ENCODE measurements around the gene MCEE.

The MCEE gene

DNA sequence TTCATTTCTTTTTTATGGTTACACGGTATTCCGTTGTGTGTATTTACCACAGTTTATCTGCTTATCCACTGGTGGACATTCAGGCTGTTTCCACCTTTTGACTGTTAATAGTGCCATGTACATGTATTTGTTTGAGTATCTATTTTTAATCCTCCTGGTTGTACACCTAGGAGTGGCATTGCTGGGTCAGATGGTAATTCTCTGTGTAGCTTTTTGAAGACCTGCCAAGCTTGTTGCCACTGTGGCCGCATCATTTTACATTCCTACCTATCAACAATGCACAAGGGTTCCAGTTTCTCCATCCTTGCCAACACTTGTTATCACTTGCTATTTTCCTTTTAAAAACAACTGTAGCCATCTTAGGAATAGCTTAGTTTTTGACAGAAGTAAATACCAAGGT is 13.8 kb upstream of the MCEE start:
- no peak overlapping the region for H3K4me3 ChIP-seq (ENCODE audit: low read length)
- TF ChIP-seq ZNF274 (IDR thresholded peaks at IDR 0.05; ENCODE audit: low read depth, low read length), result no peak

DNA sequence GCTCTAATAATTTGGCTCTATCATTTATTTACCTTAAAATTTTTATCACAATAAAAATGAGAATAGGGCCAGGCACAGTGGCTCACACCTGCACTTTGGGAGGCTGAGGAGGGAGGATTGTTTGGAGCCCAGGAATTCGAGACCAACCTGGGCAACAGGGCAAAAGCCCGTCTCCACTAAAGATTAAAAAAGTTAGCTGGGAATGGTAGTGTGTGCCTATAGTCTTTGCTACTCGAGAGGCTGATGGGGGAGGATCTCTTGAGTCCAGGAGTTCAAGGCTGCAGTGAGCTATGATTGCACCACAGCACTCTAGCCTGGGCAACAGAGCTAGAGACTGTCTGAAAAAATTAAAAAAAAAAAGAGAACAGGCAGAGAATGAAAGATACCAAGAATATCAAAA is 6.1 kb upstream of the MCEE start:
- H3K4me3 ChIP-seq (ENCODE audit: low read length), result no peak overlapping the region
- TF ChIP-seq ZNF274 (IDR thresholded peaks at IDR 0.05; ENCODE audit: low read depth, low read length), result no peak

DNA sequence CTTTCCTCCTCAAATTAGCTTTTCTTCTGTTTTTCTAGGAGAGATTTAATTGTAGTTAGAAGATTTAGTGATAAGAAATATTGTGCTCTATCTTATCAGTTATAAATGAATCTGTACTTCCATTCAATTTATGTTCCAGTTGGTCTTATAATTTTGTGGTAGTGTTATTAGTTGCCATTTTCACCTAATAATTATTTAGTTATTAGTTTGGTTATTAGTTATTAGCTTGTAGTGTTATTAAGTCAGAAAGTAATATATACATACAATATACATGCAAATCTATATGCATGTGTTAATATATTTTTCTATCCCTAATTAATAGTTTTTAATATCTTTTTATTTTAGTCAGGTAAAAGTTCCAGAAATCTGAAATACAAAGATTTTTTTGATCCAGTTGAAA is 3.6 kb upstream of the MCEE start:
- H3K4me3 ChIP-seq (ENCODE audit: low read length), result no peak overlapping the region
- TF ChIP-seq ZNF274 (IDR thresholded peaks at IDR 0.05; ENCODE audit: low read depth, low read length), result no peak

DNA sequence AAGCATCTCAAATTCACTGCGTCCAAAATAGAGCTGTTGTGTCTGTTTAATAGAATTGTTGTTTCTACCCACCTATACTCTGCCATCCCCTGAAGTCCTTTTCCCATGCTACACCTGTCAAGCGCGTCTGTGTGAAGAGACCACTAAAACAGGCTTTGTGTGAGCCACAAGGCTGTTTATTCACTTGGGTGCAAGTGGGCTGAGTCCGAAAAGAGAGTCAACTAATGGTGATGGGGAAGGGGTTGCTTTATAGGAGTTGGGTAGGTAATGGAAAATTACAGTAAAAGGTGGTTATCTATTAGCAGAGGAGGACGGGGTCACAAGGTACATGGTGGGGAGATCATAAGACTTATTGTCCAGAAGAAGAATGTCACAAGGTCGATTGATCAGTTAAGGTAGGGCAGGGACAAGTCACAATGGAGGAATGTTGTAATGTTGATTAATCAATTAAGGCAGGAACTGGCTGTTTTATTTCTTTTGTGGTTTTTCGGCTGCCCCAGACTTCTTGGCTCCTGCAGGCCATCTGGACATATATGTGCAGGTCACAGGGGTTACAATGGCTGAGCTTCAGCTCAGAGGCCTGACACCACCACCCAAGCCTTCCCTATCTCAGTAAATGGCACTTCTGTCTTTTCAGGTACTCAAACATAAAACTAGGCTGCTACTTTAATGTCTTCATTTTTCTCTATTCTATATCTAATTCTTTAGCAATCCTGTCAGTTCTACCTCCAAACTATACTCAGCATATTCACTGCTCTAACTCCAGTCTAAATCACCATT is 1.5 kb upstream of the MCEE start:
- H3K4me3 ChIP-seq (ENCODE audit: low read length), result peak overlapping the region; percentile 93

DNA sequence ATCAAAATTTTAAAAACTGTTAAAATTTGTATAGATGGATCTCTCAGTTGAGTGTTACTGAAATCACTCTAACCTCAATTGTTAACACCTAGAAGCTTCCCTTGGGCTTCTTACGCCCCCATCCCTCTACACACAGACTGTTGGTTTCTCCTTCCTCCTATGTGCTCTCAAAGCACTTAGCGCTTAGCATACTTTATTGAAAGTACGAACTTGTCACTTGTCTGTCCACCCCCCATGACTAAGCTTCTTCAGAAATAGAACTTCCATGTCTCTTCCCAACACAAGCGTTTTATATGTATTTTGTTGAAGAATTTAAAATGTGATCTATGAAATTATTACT is 846 bp upstream of the MCEE start:
- no peak for TF ChIP-seq ZNF274 (IDR thresholded peaks at IDR 0.05; ENCODE audit: low read depth, low read length)
- H3K4me3 ChIP-seq (ENCODE audit: low read length), result peak overlapping the region; percentile 93

DNA sequence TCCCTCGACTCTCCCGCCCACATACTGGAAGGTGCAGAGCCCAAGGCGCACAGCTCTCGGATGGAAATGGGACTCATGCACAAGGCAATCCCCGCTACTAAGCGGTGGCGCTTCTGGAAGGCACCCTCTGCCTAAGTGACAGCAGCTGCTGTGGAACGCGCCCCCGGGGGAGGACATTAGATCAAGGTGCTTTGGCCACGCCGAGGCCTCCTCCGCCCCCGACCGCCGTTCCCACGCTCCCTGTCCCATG is 202 bp downstream of the MCEE start:
- peak overlapping the region; percentile 93 for H3K4me3 ChIP-seq (ENCODE audit: low read length)
- no peak for TF ChIP-seq ZNF274 (IDR thresholded peaks at IDR 0.05; ENCODE audit: low read depth, low read length)

DNA sequence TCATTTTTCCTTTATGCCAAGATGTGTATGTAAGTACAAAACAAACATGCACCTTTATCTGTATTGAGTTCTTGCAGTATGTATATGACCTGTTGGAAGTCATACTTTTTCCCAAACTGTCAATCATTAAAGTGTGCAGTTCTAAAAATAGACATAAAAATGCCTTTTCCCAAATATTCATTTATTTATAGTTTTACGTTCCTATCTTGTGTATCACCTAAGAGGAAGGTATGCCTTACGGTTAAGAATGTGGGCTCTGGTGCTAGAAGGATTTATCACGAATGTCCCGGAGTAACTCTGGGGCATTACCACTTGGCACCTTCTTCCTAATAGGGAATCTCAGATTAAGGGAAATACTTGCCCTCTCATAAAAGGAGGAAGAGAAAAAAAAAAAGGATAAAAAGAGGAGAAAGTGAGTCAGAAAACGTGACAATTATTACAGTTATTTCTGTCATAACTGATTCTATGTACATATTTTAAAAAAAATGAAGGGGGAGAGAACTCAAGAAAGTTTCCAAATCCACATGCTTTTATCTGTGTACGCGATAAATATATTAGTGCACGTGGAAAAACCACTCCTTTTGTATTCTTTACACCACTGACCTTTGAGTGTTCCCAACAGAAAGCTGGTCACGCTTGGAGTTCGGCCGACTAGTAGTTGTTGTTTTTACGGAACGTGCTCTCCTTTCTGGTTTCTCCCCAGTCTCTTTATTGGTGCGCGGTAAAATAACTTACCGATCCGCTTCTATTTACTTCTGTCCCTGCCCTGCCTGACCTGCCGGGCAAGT is 721 bp downstream of the MCEE start:
- H3K4me3 ChIP-seq (ENCODE audit: low read length), result peak overlapping the region; percentile 93
- no peak for TF ChIP-seq ZNF274 (IDR thresholded peaks at IDR 0.05; ENCODE audit: low read depth, low read length)

DNA sequence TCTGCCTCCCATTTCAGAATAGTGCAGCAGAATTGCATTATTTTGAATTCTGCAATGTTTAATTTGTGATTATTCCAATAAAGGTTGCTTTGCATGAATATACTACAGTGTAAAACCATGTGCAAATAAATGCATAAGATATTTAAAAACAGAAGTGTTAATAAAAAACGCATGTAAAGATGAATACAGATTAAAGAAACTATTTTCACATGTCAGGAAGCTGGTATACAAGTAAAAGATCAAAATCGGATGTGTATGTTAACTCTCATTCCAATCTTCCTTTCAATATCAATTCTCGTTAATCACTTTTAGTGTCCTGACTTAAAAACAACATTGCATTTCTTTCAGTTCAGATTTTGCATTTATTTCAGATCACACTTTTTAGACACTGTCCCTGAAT is 3.1 kb downstream of the MCEE start:
- no peak overlapping the region for H3K4me3 ChIP-seq (ENCODE audit: low read length)
- no peak for TF ChIP-seq ZNF274 (IDR thresholded peaks at IDR 0.05; ENCODE audit: low read depth, low read length)

DNA sequence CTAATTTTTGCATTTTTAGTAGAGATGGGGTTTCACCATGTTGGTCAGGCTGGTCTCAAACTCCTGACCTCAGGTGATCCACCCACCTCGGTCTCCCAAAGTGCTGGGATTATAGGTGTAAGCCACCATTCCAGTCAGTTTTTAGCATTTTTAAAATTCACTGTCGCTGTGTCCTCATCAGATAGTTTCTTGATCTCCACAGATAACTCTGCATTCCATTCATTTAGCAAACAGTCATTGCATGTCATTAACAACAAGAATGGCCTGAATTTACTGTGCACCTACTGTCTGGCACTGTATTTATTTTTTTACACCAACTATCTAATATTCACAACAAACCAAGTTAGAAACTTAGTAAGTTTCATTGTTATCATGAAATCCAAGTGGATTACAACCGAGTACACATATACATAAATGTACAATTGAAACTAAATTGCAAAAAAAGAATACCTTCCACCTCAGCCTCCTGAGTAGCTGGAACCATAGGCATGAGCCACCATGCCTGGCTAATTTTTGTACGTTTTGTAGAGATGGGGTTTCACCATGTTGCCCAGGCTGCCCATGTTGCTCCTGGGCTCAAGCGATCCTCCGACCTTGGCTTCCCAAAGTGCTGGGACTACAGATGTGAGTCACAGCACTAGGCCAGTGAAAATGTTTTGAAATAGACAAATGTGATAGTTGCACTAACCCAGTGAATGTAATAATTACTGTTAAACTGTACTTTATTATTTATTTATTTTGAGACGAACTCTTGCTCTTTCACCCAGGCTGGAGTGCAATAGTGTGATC is 4.3 kb downstream of the MCEE start:
- no peak for TF ChIP-seq ZNF274 (IDR thresholded peaks at IDR 0.05; ENCODE audit: low read depth, low read length)
- H3K4me3 ChIP-seq (ENCODE audit: low read length), result no peak overlapping the region

DNA sequence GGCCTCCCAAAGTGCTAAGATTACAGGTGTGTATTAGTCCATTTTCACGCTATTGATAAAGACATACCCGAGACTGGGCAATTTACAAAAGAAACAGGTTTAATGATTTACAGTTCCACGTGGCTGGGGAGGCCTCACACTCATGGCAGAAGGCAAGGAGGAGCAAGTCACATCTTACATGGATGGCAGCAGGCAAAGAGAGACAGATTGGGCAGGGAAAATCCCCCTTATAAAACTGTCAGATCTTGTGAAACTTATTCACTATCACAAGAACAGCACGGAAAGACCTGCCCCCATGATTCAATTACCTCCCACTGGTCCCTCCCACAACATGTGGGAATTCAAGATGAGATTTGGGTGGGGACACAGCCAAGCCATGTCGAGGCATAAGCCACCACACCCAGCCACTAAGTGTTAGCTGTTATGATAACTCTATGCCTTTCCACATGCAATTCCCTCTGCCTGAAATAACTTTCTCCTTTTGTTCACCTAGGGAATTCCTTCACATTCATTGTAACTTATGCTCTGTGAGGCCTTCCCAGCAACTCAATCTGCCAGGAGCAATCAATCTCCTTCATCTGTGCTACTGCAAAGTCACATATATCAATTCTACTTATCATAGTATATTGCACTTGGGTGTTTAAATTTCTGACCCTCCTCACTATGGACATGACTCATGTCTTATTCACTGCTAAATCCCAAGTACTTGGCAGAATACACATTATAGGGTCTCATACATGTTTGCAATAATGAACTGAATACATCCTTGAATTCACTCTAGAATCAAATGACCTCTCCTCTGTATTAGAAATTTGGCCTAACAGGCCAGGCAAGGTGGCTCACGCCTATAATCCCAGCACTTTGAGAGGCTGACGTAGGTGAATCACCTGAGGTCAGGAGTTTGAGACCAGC is 7.4 kb downstream of the MCEE start:
- TF ChIP-seq ZNF274 (IDR thresholded peaks at IDR 0.05; ENCODE audit: low read depth, low read length), result no peak
- no peak overlapping the region for H3K4me3 ChIP-seq (ENCODE audit: low read length)

DNA sequence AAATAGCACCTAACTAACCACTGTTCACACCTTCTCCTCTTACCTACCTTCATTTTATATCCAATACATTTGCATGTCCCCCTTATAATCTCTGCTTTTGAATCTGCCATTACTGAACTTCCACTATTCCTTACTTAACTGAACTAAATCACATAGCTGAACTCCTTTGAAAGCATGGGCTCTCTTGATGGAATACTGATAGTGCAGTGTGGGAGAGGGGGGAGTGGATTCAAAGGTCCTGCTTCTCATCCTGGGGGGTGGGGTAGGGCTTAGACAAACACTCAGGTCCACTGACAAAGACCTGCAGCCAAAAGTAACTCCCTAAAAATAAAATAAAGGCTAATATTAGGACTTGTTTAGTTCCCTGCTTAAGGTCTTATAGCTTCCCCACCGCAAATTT is 8.6 kb downstream of the MCEE start:
- TF ChIP-seq ZNF274 (IDR thresholded peaks at IDR 0.05; ENCODE audit: low read depth, low read length), result no peak
- no peak overlapping the region for H3K4me3 ChIP-seq (ENCODE audit: low read length)

DNA sequence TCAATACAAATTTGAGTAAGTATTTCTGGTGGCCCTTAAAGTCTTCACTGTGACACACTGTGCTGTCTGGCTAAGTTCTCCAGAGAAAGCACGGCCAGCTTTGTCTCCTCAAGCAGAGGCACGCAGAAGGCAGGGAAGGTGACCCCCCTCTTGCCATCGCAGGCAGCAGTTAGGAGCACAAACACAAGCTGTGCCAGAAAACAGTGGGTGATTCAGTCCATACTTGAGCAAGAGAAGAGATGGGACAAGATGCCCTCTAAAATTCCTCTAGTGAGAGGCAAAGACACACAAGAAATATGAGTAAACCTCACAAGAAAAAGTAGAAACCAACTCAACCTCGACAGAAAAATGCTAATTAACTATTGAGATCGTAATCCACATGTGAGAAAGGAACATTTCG is 9.8 kb downstream of the MCEE start:
- TF ChIP-seq ZNF274 (IDR thresholded peaks at IDR 0.05; ENCODE audit: low read depth, low read length), result no peak
- H3K4me3 ChIP-seq (ENCODE audit: low read length), result no peak overlapping the region

DNA sequence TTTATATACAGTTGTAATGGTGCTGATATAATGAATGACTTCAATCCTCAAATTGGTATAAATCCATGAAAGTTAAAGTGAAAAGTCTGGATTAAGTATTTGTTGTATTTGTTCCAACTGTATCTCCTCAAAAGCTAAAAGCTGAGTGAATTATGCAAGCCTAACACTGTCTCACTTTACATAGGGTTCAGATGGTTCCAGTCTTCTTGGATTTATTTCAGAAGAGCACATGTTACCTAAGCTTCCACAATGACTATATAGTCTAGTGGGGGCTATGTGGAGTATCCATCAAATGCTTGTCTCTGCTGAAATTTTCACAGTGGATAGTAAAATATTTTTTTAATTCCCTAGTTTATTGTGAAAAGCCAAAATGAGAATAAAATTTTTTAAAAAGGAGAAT is 13.0 kb downstream of the MCEE start:
- no peak overlapping the region for H3K4me3 ChIP-seq (ENCODE audit: low read length)
- no peak for TF ChIP-seq ZNF274 (IDR thresholded peaks at IDR 0.05; ENCODE audit: low read depth, low read length)

DNA sequence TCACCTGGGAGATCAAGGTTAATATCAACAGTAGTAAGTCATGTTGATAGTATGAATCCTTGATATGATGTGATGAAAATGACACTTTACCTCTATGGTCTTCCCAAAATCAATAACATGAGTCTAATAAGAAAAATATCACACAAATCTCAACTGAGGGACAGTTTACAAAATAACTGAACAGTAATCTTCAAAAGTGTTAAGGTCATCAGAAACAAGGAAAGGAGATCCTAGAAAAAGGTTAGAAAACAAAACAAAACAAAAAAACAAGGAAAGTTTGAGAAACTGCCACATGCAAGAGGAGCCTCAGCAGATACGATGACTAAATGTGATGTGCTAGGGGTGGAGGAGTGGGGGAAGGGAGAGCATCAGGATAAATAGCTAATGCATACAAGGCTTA is 16.2 kb downstream of the MCEE start:
- no peak overlapping the region for H3K4me3 ChIP-seq (ENCODE audit: low read length)
- no peak for TF ChIP-seq ZNF274 (IDR thresholded peaks at IDR 0.05; ENCODE audit: low read depth, low read length)
